ENCODE results near the gene CR2.

The CR2 gene

DNA sequence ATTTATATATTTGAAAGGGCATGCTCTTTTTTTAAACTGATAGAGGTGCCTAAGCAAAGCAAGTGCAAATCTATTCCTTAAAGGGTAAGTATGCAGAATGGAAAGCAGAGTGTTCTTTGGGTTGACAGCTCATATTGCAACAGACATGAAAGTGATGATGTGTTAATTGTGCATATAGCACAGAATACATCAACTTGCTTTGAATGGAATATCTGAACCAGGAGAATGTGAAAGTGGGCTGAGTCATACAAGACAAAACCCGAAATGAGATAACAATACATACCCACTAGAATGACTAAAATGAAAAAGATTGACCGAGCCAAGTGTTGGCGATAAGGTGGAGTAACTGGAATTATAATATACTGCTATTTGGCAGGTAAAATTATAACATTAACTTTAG, 46.2 kb downstream of the CR2 start (continued):
- no peak for TF ChIP-seq ARNTL (CRISPR knock-in tag; IDR thresholded peaks at IDR 0.05; ENCODE audit: borderline replicate concordance, low read depth)
- no peak for TF ChIP-seq ZFP3 (CRISPR knock-in tag; IDR thresholded peaks at IDR 0.05)
- TF ChIP-seq PPARA (CRISPR knock-in tag; IDR thresholded peaks at IDR 0.05; ENCODE audit: borderline replicate concordance): no peak
- TF ChIP-seq ZNF8 (CRISPR knock-in tag; IDR thresholded peaks at IDR 0.05): no peak
- TF ChIP-seq TOX (CRISPR knock-in tag; IDR thresholded peaks at IDR 0.05; ENCODE audit: borderline replicate concordance): no peak

DNA sequence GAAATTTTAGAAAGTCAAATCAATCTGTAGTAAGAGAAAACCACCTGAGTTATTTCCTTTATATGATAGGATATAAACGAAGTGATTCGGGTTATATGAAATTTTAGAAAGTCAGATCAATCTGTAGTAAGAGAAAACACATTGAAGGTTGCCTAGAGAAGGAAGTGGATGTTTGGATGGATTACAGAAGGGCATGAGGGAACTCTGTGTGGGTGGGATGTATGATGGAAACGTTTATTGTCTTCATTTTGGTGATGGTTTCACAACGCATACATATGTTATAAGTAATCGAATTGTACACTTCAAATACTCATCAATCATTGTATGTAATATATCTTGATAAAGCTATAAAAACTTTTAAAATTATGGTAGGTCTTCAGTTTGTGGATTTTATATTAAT, 46.9 kb downstream of the CR2 start:
- no peak for ATAC-seq
- TF ChIP-seq ISL1 (CRISPR knock-in tag; IDR thresholded peaks at IDR 0.05): no peak
- TF ChIP-seq ZFP30 (CRISPR knock-in tag; IDR thresholded peaks at IDR 0.05): no peak
- TF ChIP-seq, protein P1, sequence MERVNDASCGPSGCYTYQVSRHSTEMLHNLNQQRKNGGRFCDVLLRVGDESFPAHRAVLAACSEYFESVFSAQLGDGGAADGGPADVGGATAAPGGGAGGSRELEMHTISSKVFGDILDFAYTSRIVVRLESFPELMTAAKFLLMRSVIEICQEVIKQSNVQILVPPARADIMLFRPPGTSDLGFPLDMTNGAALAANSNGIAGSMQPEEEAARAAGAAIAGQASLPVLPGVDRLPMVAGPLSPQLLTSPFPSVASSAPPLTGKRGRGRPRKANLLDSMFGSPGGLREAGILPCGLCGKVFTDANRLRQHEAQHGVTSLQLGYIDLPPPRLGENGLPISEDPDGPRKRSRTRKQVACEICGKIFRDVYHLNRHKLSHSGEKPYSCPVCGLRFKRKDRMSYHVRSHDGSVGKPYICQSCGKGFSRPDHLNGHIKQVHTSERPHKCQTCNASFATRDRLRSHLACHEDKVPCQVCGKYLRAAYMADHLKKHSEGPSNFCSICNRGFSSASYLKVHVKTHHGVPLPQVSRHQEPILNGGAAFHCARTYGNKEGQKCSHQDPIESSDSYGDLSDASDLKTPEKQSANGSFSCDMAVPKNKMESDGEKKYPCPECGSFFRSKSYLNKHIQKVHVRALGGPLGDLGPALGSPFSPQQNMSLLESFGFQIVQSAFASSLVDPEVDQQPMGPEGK (CRISPR knock-in tag; IDR thresholded peaks at IDR 0.05; ENCODE audit: borderline replicate concordance): no peak
- no peak for TF ChIP-seq ZNF565 (CRISPR knock-in tag; conservative IDR thresholded peaks at IDR 0.05; ENCODE audit: low read depth)
- no peak for TF ChIP-seq RARB (CRISPR knock-in tag; IDR thresholded peaks at IDR 0.05)
- TF ChIP-seq, protein P2, sequence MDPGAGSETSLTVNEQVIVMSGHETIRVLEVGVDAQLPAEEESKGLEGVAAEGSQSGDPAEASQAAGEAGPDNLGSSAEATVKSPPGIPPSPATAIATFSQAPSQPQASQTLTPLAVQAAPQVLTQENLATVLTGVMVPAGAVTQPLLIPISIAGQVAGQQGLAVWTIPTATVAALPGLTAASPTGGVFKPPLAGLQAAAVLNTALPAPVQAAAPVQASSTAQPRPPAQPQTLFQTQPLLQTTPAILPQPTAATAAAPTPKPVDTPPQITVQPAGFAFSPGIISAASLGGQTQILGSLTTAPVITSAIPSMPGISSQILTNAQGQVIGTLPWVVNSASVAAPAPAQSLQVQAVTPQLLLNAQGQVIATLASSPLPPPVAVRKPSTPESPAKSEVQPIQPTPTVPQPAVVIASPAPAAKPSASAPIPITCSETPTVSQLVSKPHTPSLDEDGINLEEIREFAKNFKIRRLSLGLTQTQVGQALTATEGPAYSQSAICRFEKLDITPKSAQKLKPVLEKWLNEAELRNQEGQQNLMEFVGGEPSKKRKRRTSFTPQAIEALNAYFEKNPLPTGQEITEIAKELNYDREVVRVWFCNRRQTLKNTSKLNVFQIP (CRISPR knock-in tag; IDR thresholded peaks at IDR 0.05; ENCODE audit: borderline replicate concordance, low read depth): no peak
- TF ChIP-seq, protein P3, sequence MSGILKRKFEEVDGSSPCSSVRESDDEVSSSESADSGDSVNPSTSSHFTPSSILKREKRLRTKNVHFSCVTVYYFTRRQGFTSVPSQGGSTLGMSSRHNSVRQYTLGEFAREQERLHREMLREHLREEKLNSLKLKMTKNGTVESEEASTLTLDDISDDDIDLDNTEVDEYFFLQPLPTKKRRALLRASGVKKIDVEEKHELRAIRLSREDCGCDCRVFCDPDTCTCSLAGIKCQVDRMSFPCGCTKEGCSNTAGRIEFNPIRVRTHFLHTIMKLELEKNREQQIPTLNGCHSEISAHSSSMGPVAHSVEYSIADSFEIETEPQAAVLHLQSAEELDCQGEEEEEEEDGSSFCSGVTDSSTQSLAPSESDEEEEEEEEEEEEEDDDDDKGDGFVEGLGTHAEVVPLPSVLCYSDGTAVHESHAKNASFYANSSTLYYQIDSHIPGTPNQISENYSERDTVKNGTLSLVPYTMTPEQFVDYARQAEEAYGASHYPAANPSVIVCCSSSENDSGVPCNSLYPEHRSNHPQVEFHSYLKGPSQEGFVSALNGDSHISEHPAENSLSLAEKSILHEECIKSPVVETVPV (CRISPR knock-in tag; IDR thresholded peaks at IDR 0.05): no peak
- TF ChIP-seq SNAI2 (CRISPR knock-in tag; IDR thresholded peaks at IDR 0.05): no peak
- TF ChIP-seq ZNF70 (CRISPR knock-in tag; IDR thresholded peaks at IDR 0.05): no peak
- TF ChIP-seq ZFP3 (CRISPR knock-in tag; IDR thresholded peaks at IDR 0.05): no peak
- no peak for TF ChIP-seq ZNF8 (CRISPR knock-in tag; IDR thresholded peaks at IDR 0.05)
- TF ChIP-seq, protein P4, sequence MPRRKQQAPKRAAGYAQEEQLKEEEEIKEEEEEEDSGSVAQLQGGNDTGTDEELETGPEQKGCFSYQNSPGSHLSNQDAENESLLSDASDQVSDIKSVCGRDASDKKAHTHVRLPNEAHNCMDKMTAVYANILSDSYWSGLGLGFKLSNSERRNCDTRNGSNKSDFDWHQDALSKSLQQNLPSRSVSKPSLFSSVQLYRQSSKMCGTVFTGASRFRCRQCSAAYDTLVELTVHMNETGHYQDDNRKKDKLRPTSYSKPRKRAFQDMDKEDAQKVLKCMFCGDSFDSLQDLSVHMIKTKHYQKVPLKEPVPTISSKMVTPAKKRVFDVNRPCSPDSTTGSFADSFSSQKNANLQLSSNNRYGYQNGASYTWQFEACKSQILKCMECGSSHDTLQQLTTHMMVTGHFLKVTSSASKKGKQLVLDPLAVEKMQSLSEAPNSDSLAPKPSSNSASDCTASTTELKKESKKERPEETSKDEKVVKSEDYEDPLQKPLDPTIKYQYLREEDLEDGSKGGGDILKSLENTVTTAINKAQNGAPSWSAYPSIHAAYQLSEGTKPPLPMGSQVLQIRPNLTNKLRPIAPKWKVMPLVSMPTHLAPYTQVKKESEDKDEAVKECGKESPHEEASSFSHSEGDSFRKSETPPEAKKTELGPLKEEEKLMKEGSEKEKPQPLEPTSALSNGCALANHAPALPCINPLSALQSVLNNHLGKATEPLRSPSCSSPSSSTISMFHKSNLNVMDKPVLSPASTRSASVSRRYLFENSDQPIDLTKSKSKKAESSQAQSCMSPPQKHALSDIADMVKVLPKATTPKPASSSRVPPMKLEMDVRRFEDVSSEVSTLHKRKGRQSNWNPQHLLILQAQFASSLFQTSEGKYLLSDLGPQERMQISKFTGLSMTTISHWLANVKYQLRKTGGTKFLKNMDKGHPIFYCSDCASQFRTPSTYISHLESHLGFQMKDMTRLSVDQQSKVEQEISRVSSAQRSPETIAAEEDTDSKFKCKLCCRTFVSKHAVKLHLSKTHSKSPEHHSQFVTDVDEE (CRISPR knock-in tag; IDR thresholded peaks at IDR 0.05): no peak
- no peak for TF ChIP-seq TOX (CRISPR knock-in tag; IDR thresholded peaks at IDR 0.05; ENCODE audit: borderline replicate concordance)
- TF ChIP-seq GLIS3 (CRISPR knock-in tag; IDR thresholded peaks at IDR 0.05): no peak

DNA sequence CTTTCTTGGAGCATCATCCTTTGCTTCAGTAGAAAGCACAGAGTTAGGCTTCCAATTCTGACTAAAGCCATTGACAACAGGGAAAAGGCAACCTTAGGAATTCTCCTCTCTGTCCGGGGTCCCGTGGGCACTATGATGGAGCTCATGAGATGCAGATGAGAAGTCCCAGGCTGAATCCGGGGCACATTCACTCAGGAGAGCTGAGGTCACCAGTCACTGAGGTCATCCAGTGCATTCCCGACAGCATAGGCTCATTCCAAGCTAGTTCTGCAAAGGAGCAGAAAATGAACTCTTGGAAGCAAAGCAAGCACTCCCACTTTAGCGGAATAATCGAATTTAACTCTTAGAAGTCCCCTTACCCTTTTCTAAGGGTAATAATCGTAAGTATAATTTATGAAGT, 48.6 kb downstream of the CR2 start:
- no peak for ATAC-seq
- no peak for TF ChIP-seq ARNTL (CRISPR knock-in tag; IDR thresholded peaks at IDR 0.05; ENCODE audit: borderline replicate concordance, low read depth)
- TF ChIP-seq, protein P5, sequence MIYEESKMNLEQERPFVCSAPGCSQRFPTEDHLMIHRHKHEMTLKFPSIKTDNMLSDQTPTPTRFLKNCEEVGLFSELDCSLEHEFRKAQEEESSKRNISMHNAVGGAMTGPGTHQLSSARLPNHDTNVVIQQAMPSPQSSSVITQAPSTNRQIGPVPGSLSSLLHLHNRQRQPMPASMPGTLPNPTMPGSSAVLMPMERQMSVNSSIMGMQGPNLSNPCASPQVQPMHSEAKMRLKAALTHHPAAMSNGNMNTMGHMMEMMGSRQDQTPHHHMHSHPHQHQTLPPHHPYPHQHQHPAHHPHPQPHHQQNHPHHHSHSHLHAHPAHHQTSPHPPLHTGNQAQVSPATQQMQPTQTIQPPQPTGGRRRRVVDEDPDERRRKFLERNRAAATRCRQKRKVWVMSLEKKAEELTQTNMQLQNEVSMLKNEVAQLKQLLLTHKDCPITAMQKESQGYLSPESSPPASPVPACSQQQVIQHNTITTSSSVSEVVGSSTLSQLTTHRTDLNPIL (CRISPR knock-in tag; IDR thresholded peaks at IDR 0.05; ENCODE audit: low read depth): no peak
- TF ChIP-seq TOX (CRISPR knock-in tag; IDR thresholded peaks at IDR 0.05; ENCODE audit: borderline replicate concordance): no peak
- no peak for TF ChIP-seq GLIS3 (CRISPR knock-in tag; IDR thresholded peaks at IDR 0.05)
- TF ChIP-seq, protein P2 (CRISPR knock-in tag; IDR thresholded peaks at IDR 0.05; ENCODE audit: borderline replicate concordance, low read depth): no peak
- TF ChIP-seq PPARA (CRISPR knock-in tag; IDR thresholded peaks at IDR 0.05; ENCODE audit: borderline replicate concordance): no peak
- TF ChIP-seq, protein P3 (CRISPR knock-in tag; IDR thresholded peaks at IDR 0.05): no peak
- TF ChIP-seq SNAI2 (CRISPR knock-in tag; IDR thresholded peaks at IDR 0.05): no peak
